HG02981 (cell line): ENCODE data around the gene BHLHE40.

Experiments used
- ATAC-seq: cut with Tn5 transposase; IDR thresholded peaks from one replicate; pipeline ENCODE4 v1.9.1; 2021; ENCODE audit warnings: mild to moderate bottlenecking, moderate library complexity; ENCODE audit not compliant: unreplicated experiment

Gene BHLHE40

DNA sequence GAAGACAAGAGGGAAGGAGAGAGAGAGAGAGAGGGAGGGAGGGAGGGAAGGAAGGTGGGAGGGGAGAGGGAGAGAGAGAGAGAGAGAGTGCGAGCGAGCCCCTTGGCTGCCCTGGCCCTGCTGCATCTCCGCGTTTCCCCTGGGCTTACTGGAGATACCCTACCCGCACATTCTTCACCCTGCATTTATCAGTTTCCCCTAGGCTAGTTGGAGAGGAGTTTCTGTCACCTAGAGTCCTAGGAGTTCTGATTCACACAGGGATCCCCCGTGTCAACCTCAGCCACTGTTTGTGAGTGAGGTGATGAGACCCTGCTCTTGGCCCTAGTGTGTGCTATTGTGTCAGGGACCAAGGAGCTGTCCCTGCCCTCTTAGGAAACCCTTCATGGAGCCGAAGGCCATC lies 18.7 kb downstream of the BHLHE40 start:
- no peak for ATAC-seq

- no peak for ATAC-seq
Observed at GRCh38 chr3:4999531-5000184, 20.4 kb downstream of the BHLHE40 start.

- ATAC-seq = no peak
Observed at GRCh38 chr3:5001135-5001534, 21.9 kb downstream of the BHLHE40 start.

DNA sequence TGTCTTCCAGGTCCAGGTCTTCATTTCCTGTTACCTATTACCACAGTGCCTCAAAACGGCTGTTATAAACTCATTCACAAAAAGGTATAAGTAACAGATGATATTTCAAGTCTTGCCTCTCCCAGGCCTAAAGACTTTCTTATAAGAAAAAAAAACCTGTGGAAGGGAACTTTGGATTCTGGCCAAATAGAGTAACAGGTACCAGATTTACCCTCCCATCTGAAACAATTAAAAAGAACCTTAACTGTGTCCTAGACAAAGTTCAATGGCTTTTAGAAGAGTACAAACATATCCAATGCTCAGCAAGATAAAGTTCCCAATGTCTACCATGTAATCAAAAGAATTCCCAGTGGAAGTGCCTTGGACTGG lies 22.6 kb downstream of the BHLHE40 start:
- no peak for ATAC-seq

DNA sequence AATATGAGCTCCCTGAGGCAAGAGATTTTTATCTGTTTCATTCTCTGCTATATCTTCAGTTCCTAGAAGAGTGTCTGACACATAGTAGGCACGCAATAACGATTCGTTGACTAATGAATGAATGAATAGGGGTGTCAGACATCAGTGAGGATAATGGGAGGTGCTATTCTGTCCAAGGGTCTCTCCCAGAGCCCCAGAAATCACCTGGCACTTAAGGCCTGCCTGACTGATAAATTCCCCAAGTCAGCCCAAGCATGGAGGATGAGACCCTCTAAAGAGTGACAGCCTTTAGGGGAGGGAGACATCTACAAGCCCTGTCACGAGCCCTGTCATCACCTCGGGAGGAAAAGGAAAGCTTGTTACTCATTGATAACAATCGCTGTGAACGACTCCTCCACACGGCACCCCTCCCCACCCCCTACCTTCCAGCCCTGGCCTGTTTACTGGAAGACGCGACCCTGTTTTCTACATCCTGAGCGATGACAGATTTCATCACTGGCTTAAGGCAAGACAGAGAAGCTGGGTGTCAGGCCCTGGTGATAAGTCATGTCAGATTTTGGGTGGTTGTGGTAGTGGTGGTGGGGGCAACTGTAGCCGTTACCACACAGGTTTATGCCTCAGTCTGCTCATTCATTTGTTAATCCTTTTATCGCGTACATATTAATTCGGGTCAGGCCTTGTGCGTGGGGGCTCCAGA lies 23.1 kb downstream of the BHLHE40 start:
- ATAC-seq = no peak

DNA sequence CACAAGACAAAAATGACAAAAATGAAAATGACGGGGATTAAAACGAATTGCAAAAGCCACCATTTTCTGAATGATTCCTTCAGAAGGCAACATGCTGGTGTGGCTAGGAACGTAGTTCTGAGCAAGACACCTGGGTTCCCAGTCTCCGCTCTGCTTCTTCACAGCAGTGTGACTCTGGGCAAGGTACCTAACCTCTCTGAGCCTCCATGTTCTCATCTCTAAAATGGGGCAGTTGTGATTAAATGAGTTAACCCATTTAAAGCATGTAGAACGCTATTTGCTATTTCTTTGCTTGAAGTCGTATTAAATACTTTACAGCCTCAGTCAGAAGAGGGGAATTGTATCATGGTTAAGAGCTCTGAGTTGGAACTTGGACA lies 23.6 kb downstream of the BHLHE40 start:
- ATAC-seq = no peak

DNA sequence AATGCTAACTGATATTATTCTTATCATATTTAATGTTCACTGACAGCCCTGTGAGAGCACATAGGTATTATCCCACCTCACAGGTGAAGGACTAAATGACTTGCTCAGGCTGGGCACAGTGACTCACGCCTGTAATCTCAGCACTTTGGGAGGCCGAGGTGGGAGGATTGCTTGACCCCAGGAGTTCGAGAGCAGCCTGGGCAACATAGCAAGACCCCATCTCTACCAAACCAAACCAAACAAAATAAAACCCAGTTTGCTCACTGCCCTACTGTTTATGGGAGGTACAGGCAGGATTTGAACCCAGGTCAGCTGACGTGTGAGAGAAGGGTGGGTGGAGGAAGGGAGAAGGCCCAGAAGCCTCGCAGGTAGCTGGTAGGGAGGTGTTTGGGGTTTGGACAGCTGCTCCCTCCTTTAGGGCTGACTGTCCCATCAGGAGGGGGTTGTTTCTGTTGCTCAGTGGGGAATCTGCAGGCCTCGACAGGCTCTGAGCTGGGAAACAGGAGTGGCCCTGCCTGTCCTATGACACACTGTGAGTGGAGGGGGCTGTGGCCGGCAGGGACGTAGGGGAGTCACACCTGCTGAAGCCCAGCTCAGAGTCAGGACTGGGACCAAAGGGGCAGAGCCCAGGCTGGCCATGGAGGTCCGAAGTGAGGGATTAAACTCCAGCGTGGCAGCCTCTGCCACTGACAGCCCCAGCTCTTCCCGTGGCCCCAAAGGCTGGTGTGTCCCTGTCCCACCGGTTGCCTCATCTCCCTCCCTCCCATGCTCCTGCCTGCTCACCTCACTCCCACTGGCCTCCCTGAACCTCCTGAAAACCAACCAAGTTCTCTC lies 25.3 kb downstream of the BHLHE40 start:
- no peak for ATAC-seq

DNA sequence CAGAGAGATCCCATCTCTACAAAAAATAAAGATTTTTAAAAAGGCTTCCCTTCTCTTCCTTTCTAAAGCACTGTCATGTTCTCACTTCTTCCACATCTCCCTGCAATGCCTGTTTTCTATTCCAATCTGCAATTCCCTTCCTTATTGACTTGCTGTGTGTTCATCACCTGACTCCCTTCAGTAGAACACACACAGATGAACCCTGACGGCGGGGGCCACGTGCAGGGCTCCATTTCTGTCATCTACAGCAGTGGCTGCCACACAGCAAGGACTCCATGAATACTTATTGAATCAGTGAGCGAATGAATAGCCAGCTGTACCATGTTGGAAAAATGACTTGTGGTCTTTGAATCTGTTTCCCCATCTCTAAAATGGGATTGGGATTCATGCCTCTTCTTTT lies 26.1 kb downstream of the BHLHE40 start:
- ATAC-seq = no peak

DNA sequence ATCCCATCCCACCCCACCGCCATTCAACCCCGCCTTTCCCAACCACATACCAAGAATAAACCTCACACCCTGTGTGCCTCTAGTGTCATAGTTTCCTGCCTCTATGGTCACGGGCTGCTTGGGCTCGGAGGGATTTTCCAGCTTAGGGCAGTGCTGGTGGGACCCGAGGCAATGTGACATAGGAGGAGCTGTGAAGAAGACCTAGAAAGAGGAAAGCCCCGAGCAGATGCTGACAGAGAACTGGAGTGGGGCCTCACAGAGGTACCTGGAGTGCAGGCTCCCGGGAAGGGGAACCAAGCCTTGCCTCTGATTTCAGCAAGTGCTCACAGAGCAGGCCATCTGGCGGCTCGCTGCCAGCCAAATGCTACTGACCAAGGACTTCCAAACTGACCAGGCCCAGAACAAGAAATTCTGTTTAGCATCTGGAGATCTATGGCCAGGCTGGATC lies 27.5 kb downstream of the BHLHE40 start:
- ATAC-seq = peak; percentile 64

GRCh38 chr3:5007873-5008272 lies 28.6 kb downstream of the BHLHE40 start:
- no peak for ATAC-seq

GRCh38 chr3:5009506-5010109 lies 30.4 kb downstream of the BHLHE40 start:
- no peak for ATAC-seq

DNA sequence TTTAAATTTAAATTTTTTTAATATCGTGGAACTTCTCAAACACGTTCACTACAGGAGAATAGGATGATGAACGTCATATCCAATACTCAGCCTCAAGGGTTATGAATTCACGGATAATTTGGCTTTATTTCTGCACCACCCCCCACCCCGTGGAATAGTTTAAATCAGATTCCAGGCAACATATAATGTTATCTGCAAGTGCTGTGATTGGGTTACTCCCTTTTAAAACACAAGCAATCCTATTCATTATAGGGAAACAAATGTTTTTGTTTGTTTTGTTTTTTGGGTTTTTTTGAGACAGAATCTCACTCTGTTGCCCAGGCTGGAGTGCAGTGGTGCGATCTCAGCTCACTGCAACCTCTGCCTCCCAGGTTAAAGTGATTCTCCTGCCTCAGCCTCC lies 30.9 kb downstream of the BHLHE40 start:
- no peak for ATAC-seq

DNA sequence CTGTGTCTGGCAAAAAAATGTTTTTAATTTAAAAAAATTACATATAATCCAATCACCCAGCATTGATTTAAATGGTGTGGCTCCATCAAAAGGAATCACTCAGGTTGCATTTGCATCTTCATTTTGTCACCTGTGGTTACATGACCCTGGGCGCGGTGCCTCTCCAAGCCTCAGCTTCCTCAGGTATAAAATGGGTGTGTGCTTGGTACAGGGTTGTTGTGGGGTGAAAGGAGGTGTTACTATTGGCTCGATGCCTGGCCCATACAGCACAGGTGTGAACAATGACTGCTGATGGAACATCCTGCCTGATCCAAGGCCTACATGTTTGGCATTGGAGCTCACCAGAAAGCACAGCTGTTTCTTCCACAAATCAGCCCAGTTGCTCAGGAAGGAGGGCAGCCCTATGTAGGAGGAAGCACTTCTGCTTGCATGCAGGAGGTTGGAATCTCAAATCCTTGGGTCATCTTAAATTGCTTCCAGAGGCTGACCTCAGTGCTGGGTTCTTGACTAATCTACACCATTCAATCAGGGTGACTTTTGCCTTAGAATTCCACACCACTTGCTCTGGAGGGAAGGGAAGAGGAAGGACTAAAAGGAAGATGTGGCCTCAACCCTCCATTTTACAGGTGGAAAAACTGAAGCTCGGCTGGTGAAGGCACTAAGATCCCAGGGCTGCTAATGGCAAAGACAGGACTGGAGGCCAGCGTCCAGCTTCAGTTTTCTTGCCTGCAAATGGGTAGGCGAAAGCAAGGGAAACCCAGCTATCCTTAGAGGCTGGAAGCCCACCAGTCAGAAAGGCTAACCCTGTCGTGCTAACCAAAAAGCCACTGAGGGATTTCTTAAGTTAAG lies 31.7 kb downstream of the BHLHE40 start:
- ATAC-seq = no peak

DNA sequence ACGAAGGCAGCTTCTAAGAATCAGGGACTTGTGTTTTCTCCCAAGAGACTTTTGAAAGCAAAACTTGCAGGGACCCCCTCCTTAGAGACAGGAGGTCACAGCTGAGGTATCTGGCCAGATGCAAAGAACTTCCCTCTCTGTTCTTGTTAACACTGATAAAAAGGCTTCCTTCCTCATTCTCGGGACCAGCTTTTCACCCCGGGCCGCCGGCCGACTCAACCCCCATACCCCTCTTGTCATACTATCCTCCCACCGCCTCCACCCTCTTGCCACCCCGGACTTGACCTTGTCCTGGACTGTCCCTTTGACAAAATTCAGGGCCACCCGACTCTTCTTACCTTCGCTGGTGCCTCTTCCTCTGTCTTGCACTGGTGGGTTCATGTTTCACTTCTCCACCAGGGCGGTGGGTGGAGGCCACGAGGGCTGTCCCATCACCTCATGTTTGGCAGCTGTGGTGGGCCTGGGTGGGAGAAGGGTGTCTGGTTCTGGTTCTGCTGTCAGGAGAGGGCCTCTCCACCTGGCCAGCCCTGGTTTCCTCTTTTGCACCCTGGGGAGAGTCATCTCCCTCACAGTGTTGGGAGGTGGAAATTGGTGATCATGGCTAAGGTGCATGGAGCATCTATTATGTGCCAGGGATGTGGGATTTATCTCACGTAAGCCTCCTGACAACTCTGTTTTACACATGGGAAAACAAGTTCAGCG lies 32.5 kb downstream of the BHLHE40 start:
- peak; percentile 59 for ATAC-seq

- no peak for ATAC-seq
Observed at GRCh38 chr3:5012367-5012766, 33.1 kb downstream of the BHLHE40 start.

- no peak for ATAC-seq
Observed at GRCh38 chr3:5013021-5013906, 34.0 kb downstream of the BHLHE40 start.

DNA sequence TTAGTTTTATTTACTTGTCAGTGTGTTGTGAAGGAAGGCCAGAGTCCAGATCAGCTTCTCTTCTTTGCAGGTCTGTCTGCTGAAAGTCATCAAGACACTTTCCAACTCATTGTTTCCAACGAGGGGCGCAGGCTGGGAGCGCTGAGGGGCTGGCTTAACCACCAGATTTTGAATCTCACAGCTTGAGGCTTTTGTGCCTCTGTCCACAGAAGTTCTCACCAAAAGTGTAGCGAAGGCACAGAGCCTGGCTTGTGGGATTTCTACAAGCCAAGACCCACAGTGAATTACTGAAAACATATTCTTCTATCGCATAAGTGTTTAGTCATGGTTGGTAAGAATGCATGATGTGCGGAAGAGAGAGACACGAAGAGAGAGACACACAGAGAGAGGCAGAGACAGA lies 35.2 kb downstream of the BHLHE40 start:
- ATAC-seq = no peak

DNA sequence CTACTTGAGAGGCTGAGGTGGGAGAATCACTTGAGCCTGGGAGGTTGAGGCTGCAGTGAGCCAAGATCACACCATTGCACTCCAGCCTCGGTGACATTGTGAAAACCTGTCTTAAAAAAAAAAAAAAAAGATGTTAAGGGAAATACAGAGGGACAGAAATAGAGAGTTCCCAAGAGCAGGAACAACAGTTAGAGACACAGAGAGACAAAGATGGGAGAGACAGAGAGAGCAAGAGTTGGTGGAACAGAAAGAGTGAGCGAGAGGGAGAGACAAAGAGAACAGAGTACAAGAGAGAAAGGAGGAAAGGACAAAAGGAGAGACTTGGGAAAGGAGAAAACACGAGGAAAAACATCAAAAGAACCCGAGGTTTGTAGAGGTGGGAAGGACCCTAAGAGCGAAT lies 35.8 kb downstream of the BHLHE40 start:
- ATAC-seq = no peak
